H9 (cell line): ENCODE results near the gene CACNA1G. TPM values are rescaled to one million over a fixed set of nuclear protein-coding genes. Genes with fewer than 3 reads are reported as not detected.

Experiments
- DNase-seq: peaks from one replicate; pipeline ENCODE4 v3.0.0-alpha.2; 2017
- H2AFZ ChIP-seq: one replicate; pipeline ENCODE4 v1.6.1; 2013; ENCODE audit warnings: mild to moderate bottlenecking, low read length, control low read depth, moderate library complexity
- H2AK5ac ChIP-seq: 2 replicates; pipeline ENCODE4 v1.6.1; 2013; ENCODE audit warnings: low read length, control low read depth, mixed read lengths; ENCODE audit not compliant: insufficient read length
- H2BK120ac ChIP-seq: one replicate; pipeline ENCODE4 v1.6.1; 2013; ENCODE audit warnings: low read depth, mild to moderate bottlenecking, low read length, control low read depth, inconsistent platforms; ENCODE audit not compliant: poor library complexity, severe bottlenecking
- H2BK12ac ChIP-seq: 2 replicates; pipeline ENCODE4 v1.6.1; 2013; ENCODE audit warnings: low read length, control low read depth, mixed read lengths, low read depth; ENCODE audit not compliant: insufficient read length
- H2BK15ac ChIP-seq: 2 replicates; pipeline ENCODE4 v1.6.1; 2013; ENCODE audit warnings: low read depth, low read length, control low read depth
- H2BK20ac ChIP-seq: one replicate; pipeline ENCODE4 v1.6.1; 2013; ENCODE audit warnings: low read depth, mild to moderate bottlenecking, low read length, control low read depth, inconsistent platforms; ENCODE audit not compliant: poor library complexity, severe bottlenecking
- H2BK5ac ChIP-seq: 2 replicates; pipeline ENCODE4 v1.6.1; 2013; ENCODE audit warnings: low read length, control low read depth, mixed read lengths; ENCODE audit not compliant: insufficient read length
- H3K14ac ChIP-seq: 2 replicates; pipeline ENCODE4 v1.6.1; 2013; ENCODE audit warnings: low read length, control low read depth; ENCODE audit not compliant: insufficient read depth
- H3K18ac ChIP-seq: 2 replicates; pipeline ENCODE4 v1.6.1; 2013; ENCODE audit warnings: low read depth, mild to moderate bottlenecking, mixed read lengths, low read length, control low read depth; ENCODE audit not compliant: insufficient read length
- H3K23ac ChIP-seq: 2 replicates; pipeline ENCODE4 v1.6.1; 2013; ENCODE audit warnings: low read length, control low read depth, mixed read lengths, low read depth; ENCODE audit not compliant: insufficient read length
- H3K23me2 ChIP-seq: 2 replicates; pipeline ENCODE4 v1.6.1; 2013; ENCODE audit warnings: low read depth, mild to moderate bottlenecking, mixed read lengths, low read length, control low read depth; ENCODE audit not compliant: insufficient read length, poor library complexity, severe bottlenecking
- H3K27ac ChIP-seq: 2 replicates; pipeline ENCODE4 v1.5.1; 2013; ENCODE audit warnings: low read length, control low read depth, mixed read lengths, low read depth; ENCODE audit not compliant: insufficient read length
- H3K27me3 ChIP-seq: 2 replicates; pipeline ENCODE4 v1.6.1; 2013; ENCODE audit warnings: low read length, control low read depth, inconsistent platforms; ENCODE audit not compliant: insufficient read depth
- H3K4ac ChIP-seq: 2 replicates; pipeline ENCODE4 v1.6.1; 2013; ENCODE audit warnings: low read depth, mild to moderate bottlenecking, control low read depth, inconsistent platforms, low read length, moderate library complexity
- H3K4me1 ChIP-seq: 2 replicates; pipeline ENCODE4 v1.6.1; 2013; ENCODE audit warnings: low read length, control low read depth, inconsistent platforms; ENCODE audit not compliant: insufficient read depth
- H3K4me2 ChIP-seq: 2 replicates; pipeline ENCODE4 v1.6.1; 2013; ENCODE audit warnings: low read length, control low read depth, mixed read lengths; ENCODE audit not compliant: insufficient read length, insufficient read depth
- H3K56ac ChIP-seq: 2 replicates; pipeline ENCODE4 v1.6.1; 2013; ENCODE audit warnings: low read depth, mild to moderate bottlenecking, mixed read lengths, low read length, control low read depth; ENCODE audit not compliant: insufficient read length
- H3K79me1 ChIP-seq: 2 replicates; pipeline ENCODE4 v1.6.1; 2013; ENCODE audit warnings: low read depth, mild to moderate bottlenecking, moderate library complexity, low read length, control low read depth, inconsistent platforms; ENCODE audit not compliant: insufficient read depth, poor library complexity, severe bottlenecking
- H3K79me2 ChIP-seq: 2 replicates; pipeline ENCODE4 v1.6.1; 2013; ENCODE audit warnings: low read length, control low read depth, inconsistent platforms; ENCODE audit not compliant: insufficient read depth
- H3K9ac ChIP-seq: 2 replicates; pipeline ENCODE4 v1.6.1; 2013; ENCODE audit warnings: low read length, control low read depth, mixed read lengths; ENCODE audit not compliant: insufficient read length; ENCODE audit errors: extremely low read depth
- H3K9me3 ChIP-seq: one replicate; pipeline ENCODE4 v1.6.1; 2013; ENCODE audit warnings: low read depth, low read length, inconsistent platforms; ENCODE audit not compliant: control insufficient read depth
- H3T11ph ChIP-seq: one replicate; pipeline ENCODE4 v1.6.1; 2013; ENCODE audit warnings: mild to moderate bottlenecking, low read length, control low read depth, inconsistent platforms
- H4K20me1 ChIP-seq: one replicate; pipeline ENCODE4 v1.6.1; 2013; ENCODE audit not compliant: control insufficient read depth, insufficient read length, insufficient read depth
- H4K5ac ChIP-seq: 2 replicates; pipeline ENCODE4 v1.6.1; 2013; ENCODE audit warnings: low read depth, mild to moderate bottlenecking, mixed read lengths, low read length, control low read depth; ENCODE audit not compliant: insufficient read length
- H4K8ac ChIP-seq: replicated peaks from 2 replicates; pipeline ENCODE4 v1.6.1; 2013; ENCODE audit warnings: low read length, control low read depth, mixed read lengths, low read depth; ENCODE audit not compliant: insufficient read length
- H4K91ac ChIP-seq: 2 replicates; pipeline ENCODE4 v1.6.1; 2013; ENCODE audit warnings: low read depth, mild to moderate bottlenecking, moderate library complexity, mixed read lengths, low read length, control low read depth; ENCODE audit not compliant: insufficient read length
- H3K27ac Mint-ChIP-seq, 3 experiments: 2 replicates in 2 of 3; 3 replicates in 1 of 3; pipeline ENCODE4 v1.8.0; 2020 to 2021; ENCODE audit warnings: mixed read lengths in 3 of 3, mild to moderate bottlenecking in 1 of 3, moderate library complexity in 1 of 3
- H3K27me3 Mint-ChIP-seq: 2 replicates; pipeline ENCODE4 v1.8.0; 2021; ENCODE audit warnings: low read depth, mild to moderate bottlenecking, moderate library complexity, mixed read lengths
- H3K36me3 Mint-ChIP-seq, 3 experiments: 2 replicates in 2 of 3; 3 replicates in 1 of 3; pipeline ENCODE4 v1.8.0; 2020 to 2021; ENCODE audit warnings: low read depth in 3 of 3, mixed read lengths in 3 of 3; ENCODE audit not compliant: insufficient read depth in 1 of 3
- H3K4me1 Mint-ChIP-seq, 2 experiments: 2 replicates each; pipeline ENCODE4 v1.8.0; 2020; ENCODE audit warnings: mixed read lengths in 2 of 2
- H3K4me3 Mint-ChIP-seq, 2 experiments: 2 replicates in 1 of 2; 3 replicates in 1 of 2; pipeline ENCODE4 v1.8.0; 2020 to 2021; ENCODE audit warnings: mild to moderate bottlenecking in 2 of 2, mixed read lengths in 2 of 2, moderate library complexity in 1 of 2
- H3K9me3 Mint-ChIP-seq, 2 experiments: 2 replicates in 1 of 2; 3 replicates in 1 of 2; pipeline ENCODE4 v1.8.0; 2020; ENCODE audit warnings: mild to moderate bottlenecking in 2 of 2, mixed read lengths in 2 of 2, moderate library complexity in 1 of 2
- WGBS: extraction: QIAGEN DNeasy Blood & Tissue Kit; methylation state at CpG from one replicate; pipeline ENCODE4 v1.1.7; 2013; ENCODE audit warnings: missing lambda C conversion rate, low lambda C conversion rate, mixed read lengths; ENCODE audit not compliant: insufficient read length; ENCODE audit errors: extremely low coverage; 5-methylcytosine and 5-hydroxymethylcytosine counted together
- total RNA-seq: library from RNA; stranded (reverse); gene quantifications from 2 replicates; pipeline ENCODE4 v1.2.1, GENCODE V29; 2021
- TF ChIP-seq, protein P1 (sequence below): fragments of 200-600 bp; sonication (generic); conservative IDR thresholded peaks from 3 replicates; pipeline ENCODE4 v1.8.0; 2021; ENCODE audit warnings: antibody characterized with exemption, mild to moderate bottlenecking

Gene CACNA1G
- total RNA-seq, 1 experiment from 2014 or later, result 1.5 TPM

- no peak overlapping the region for H3K27ac ChIP-seq
Measured at GRCh38 chr17:50659179-50659578, 98.7 kb downstream of the CACNA1G start.

More at GRCh38 chr17:50659179-50659578, 98.7 kb downstream of the CACNA1G start:
- no peak overlapping the region for H2BK12ac ChIP-seq
- H3K14ac ChIP-seq, result no peak overlapping the region; the same call in 1 of the 2 replicates
- H2AFZ ChIP-seq, result no peak overlapping the region
- H3K23me2 ChIP-seq, result no peaks in the 10 kb centered on the region
- no peaks in the 10 kb centered on the region for H3K79me1 ChIP-seq
- H2BK15ac ChIP-seq, result no peak overlapping the region
- H3T11ph ChIP-seq, result no peak overlapping the region
- no peak overlapping the region for H3K56ac ChIP-seq
- no peak overlapping the region for H4K5ac ChIP-seq
- no peak overlapping the region for H3K18ac ChIP-seq
- H3K23ac ChIP-seq, result no peak overlapping the region
- no peak overlapping the region for H4K91ac ChIP-seq
- no peak overlapping the region for H3K9ac ChIP-seq
- H4K8ac ChIP-seq, result no peak overlapping the region
- no peak overlapping the region for H2BK120ac ChIP-seq
- Mint-ChIP-seq H3K4me1 (peaks cover 25 to 27% of the 10 kb centered on the region in 2 experiments), H3K27me3 (peaks cover 10% of the 10 kb centered on the region), H3K9me3 (no peaks in the 10 kb centered on the region; a peak in 1 of 5 replicates), H3K36me3 (no peaks in the 10 kb centered on the region; a peak in 1 of 7 replicates), H3K27ac (no peak overlapping the region), H3K4me3 (no peak overlapping the region)
- TF ChIP-seq, protein P1, sequence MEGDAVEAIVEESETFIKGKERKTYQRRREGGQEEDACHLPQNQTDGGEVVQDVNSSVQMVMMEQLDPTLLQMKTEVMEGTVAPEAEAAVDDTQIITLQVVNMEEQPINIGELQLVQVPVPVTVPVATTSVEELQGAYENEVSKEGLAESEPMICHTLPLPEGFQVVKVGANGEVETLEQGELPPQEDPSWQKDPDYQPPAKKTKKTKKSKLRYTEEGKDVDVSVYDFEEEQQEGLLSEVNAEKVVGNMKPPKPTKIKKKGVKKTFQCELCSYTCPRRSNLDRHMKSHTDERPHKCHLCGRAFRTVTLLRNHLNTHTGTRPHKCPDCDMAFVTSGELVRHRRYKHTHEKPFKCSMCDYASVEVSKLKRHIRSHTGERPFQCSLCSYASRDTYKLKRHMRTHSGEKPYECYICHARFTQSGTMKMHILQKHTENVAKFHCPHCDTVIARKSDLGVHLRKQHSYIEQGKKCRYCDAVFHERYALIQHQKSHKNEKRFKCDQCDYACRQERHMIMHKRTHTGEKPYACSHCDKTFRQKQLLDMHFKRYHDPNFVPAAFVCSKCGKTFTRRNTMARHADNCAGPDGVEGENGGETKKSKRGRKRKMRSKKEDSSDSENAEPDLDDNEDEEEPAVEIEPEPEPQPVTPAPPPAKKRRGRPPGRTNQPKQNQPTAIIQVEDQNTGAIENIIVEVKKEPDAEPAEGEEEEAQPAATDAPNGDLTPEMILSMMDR, result peak; percentile 50
- WGBS, result no CpG with 5 or more reads among the region's 10 CpGs
- H3K27me3 ChIP-seq, result no peaks in the 10 kb centered on the region
- H3K9me3 ChIP-seq, result no peaks in the 10 kb centered on the region
- DNase-seq, result peak; percentile 79
- no peak overlapping the region for H3K4me2 ChIP-seq
- H2BK5ac ChIP-seq, result no peak overlapping the region
- peaks cover 6% of the 10 kb centered on the region; the same call in 1 of the 2 replicates for H3K4me1 ChIP-seq
- H2BK20ac ChIP-seq, result no peak overlapping the region
- no peaks in the 10 kb centered on the region for H4K20me1 ChIP-seq
- H3K4ac ChIP-seq, result no peak overlapping the region
- H3K79me2 ChIP-seq, result no peaks in the 10 kb centered on the region
- H2AK5ac ChIP-seq, result no peak overlapping the region
